Measurements from ENCODE around the gene TMA7B.

TMA7B gene

DNA sequence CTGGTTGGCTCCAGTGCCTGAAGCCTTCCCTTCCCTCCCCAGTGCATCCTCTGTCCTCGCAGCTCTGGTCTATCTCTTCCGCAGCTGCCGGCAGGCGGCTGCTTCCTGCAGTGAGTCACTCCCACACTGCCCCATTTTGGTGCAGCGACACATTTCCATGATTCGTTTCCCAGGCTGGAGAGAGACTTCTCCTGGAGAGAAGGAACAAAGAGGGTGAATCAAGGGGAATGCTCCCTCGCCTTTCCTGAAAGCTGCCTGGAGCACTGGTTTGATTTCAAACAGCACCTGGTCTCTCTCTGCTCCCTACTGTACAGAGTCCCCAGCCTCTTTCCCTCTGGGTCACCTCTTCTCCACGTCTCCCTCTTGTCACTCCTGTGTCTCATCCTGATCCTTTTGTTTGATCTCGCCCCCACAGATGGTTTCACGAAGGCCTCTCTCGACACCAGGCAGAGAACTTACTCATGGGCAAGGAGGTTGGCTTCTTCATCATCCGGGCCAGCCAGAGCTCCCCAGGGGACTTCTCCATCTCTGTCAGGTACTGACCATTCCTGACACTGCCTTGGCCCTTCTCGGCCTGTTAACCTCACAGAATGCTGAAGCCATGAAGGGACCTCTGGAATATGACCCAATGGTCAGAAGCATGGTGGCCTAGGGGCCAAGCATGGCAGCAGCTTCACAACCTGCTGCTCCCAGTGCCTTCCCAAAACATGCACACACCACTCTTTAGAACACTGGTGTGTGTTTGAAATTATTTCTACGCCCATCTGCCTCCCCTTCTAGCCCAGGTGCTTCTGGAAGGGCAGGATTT is at the start of gene TMA7B:
TSS of gene TMA7B (plus strand) at position 758 of the 808 bp plus-strand sequence. CDS start 3,978 bp downstream, outside the sequence.
- DNase-seq (ENCODE audit: low read depth), result no peak

DNA sequence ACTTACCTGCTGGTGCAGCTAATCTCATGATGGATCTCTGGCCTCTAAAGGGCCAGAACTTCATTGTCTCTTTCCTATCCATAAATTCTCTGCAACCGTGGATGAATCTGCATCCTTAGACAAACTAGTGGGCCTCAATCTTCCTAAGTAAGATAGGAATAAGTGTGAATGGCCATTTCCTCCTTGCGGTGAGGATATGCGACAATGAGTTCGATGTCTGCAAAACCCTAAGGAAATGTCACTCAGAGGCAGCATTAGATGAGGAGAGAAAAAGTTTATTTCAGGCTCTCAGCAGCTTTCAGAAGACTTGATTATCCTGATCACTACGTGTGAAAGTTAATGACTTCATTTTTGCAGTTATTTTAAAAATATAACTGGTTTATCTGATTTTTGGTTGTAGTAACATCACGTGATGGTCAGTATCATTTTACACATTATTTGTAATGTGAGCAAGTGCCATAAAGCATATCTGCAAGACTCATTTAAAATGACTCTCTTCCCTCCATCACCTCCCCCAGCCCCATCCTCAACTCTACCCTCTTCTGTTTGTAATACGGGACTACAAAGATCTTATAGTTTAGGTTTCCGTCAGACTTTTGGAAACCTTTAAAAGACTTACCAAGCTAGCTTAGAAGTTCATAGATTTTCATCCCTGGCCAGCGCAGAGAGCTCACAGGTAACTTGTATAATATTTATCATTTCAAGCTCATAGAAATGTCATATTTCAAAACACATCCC is 49.2 kb upstream of the TMA7B start:
- no peak for DNase-seq (ENCODE audit: low read depth)

DNA sequence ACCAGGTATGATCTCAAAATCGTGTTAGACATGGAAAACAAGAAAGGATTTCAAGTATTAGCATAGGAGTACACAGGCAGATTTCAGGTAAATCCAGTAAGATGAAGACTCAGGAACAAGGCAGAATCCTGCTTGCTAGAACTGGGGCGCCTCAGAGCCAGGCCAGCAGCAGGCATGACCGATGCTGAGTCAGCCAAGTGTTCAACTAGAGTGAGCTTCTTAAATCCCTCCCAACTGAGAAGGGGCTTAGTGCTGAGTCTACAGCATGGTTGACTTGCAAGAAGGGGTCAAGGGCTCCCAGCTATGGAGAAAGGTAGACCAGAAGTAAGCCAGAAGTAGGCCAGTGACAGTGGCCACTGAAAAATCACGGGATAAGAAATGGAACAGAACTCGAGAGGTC is 46.9 kb upstream of the TMA7B start:
- no peak for DNase-seq (ENCODE audit: low read depth)

DNA sequence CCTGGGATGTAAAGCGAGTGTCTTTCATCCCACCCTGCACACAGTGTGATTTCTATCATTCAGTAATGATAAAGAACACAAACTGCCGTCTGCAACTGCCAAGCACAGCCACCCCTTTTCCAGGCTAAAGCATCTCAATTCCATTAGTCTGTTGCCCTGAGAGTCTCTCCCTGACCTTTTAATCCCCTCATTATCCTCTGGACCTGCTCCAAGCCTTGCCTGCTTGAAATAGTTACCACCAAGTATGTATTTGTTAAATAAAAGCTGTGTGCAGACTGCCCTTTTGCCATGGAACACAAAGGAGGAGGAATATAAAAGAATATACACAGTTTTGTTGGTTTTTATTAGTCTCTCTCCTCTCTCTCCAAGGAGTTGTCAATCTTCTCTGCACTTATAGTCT is 46.3 kb upstream of the TMA7B start:
- DNase-seq (ENCODE audit: low read depth), result no peak

DNA sequence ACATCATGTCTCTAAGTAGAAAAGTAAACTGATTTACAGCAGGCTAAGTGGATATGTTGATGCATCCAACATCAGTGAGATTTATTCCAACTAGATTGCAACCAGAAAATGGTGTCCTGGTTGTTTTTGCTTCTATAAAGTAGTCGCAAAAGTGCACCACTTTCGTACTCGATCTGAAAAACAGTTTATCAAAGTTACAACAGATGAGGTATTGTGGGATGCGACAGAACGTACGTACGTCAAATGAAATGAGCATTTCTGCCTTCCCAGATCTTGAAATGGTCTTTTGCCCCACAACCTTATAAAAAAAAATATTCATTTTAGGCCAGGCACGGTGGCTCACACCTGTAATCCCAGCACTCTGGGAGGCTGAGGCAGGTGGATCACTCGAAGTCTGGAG is 45.6 kb upstream of the TMA7B start:
- DNase-seq (ENCODE audit: low read depth), result no peak

DNA sequence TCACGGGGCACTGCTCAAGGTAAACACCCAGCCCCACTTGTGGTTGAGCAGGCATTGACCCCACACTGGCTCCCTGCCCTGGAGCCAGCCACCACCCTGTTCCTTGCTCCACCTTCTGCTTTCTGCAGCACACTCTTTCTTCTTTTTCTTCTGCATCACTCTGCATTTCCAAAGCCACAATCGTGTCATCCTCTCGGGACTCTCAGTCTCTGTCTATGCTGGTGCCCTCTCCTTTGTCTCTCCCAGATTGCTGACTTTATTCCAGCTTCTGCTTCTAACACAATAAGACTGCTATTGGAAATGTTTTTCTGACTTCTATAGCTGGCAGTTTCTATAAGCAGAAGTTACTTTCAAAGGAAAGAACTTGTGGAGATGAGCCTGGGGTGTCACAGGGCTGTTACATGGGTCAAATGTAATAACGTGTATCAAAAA is 44.9 kb upstream of the TMA7B start:
- no peak for DNase-seq (ENCODE audit: low read depth)

DNA sequence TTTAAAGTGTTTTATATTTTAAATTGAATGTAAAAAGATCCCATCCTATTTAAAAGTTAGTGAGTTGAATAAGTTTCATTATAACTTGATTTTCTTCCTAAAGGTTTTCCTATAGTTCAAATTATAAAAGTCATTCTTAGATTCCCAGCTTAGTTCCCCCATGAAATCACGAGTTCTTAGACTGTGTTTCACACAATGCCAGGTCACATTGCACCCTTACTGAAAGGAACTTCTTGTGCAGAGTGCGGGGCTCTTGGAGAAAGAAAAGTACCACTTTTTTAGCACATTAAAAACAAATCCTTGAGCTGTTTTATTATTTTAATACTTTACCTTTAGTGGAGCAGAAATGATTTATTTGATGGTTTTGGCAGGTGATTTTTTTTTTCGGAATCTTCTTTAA is 43.7 kb upstream of the TMA7B start:
- DNase-seq (ENCODE audit: low read depth), result no peak

DNA sequence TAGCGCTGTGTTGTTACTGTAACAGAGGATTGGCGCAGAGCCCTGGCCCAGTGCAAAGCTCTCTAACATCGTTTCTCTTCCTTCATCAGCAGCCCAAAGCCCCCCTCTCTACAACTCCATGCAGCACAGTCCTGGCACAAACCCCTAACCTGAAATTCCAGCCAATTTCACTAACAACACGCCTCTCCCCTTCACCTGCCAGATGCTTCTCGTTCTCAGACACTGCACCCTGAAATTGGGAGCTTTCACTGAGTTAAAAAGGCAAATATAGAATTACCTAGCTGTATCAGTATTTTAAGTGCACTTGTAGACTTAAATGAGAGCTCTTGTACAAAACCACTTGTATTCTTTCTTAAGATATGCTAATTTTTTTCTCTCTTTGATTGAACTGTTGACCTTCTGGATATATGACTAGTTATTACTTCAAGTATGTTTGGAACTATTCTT is 43.0 kb upstream of the TMA7B start:
- DNase-seq (ENCODE audit: low read depth), result no peak

DNA sequence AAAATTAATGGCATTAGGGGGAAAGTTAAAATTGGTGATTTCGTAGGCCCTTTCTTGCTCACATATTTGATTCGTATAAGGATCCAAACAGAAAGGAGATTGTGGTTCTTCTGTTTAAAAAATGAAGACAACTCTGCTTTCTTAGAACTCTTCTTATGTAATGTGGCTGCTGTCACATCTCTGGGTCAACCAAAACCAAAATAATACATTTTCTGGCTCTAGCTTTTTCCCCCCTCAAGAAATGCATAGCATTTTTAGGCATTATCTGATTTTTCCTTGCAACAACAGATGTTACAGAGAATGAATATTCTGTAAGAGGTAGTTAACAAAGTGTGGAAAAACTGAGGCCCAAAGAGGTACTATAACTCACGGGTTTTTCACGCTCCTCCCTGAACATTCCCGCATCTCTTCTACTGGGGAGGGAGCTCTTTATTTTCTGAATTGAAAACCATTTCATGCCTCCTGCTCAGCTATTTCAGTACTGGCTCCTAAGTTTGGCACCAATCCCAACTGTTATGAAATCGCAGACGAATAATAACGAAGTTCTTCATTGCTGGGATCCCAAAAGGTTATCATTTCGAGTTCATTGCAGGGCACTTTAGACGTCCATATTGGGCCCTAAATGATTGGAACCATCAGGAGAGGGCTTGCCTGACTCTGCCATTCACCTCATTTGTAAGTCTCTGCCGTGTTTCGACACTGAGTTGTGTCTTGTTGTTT is 42.3 kb upstream of the TMA7B start:
- no peak for DNase-seq (ENCODE audit: low read depth)

DNA sequence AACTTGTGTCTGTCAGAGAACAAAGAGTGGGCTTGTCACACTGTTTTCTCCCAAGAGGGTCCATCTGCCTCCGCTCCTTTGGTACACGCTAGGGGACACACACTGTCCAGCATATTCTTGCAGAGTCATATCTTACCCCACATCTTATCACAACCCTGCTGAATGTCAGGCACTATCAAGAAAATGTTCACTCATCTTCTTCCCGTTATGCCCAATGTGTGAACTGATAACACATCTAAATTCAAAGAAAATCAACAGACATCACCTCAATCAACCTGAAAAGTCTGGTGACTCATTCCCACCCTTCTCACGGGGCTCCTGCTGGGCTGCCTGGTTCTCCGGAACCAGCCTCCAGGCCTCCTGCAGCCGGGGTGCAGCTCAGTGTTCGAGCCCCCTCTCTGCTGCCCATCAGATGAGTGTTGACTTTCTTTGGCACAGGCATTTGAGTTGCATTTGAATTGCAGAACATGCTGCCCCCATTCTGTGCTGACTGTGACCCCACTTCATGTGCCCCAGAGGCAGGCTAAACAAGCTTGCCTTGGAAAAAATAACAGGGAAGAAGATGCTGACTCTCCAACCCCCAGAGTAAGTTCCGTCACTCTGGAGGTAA is 40.0 kb upstream of the TMA7B start:
- DNase-seq (ENCODE audit: low read depth), result peak; percentile 67

DNA sequence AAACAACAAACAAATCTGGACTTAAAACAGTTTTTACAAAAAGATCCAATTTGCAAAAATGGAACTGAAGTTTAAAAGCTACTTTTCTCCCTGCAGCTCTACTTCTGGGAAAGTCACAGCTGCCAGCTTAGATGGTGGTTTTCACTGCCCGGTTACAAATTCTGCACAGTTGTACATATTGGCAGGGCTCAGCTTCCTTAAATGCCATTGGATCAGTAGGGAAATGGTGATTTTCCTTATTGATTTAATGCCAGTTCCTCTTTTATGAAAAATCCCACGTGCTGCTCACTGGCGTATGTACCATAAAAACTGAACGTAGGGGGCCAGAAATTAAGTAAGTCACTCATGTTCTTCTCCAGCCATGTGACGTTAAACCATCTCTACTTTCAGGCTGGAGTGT is 36.5 kb upstream of the TMA7B start:
- DNase-seq (ENCODE audit: low read depth), result no peak

DNA sequence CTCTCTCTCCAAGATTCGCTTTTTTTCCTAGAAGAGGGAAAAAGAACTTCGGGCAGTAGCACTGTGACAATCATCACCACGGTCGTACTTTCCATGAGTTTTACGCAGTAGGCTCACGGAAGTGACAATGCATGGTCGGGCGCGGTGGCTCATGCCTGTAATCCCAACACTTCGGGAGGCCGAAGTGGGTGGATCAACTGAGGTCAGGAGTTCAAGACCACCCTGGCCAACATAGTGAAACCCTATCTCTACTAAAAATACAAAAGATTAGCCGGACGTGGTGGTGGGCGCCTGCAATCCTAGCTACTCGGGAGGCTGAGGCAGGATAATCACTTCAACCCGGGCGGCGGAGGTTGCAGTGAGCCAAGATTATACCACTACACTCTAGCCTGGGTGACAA is 35.9 kb upstream of the TMA7B start:
- DNase-seq (ENCODE audit: low read depth), result no peak

DNA sequence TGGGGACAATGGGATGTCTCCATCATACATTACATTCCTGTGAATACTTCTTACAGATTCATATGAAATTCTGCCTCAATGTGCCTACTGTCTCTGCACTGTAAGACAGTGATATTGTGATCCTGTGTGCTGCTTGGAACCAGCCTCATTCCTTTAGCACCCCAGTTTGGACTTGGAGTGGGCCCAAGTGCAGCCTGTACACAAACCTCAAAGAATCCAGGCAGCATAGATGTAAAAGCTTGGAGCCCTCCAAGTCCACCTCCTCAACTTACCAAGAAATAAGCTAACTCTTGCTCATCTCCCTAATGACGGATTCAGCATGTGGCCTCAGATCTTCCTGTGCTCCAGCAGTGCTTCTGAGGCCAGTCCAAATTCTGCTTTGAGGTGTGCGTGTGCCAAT is 34.9 kb upstream of the TMA7B start:
- DNase-seq (ENCODE audit: low read depth), result no peak

DNA sequence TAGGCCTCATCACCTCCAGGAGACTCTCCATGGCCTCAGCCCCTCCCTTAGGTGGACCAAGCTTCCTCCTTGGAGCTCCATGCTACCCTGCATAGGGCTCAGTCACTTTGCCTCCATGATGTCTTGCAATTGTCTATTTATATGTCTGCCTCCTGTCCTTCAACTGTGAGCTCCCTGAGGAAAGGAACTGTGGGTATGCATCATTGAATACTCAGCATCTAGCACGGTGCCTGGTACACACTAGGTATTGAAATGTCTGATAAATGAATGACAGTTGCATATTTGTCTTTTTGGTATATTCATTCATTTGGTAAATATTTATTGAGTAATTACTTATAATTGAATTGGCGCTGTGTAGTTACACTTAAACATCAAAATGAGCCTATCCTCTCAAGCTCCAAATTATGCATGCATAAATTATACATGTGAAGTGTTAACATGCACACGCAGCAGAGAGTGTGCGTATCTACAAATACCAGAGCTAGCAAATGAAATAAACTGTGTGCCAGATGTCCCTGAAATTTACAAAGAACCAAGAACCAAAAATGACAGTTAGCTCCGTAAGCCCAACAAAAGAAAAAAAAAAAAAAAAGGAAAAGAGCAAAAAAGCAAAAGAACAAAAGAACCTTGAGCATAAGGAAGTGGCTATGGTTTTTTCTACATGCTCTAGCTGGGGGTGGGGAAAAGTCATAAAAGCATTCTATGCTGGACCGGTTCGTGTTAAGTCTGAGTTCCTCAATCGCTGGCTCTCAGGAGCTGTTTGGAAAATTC is 34.1 kb upstream of the TMA7B start:
- DNase-seq (ENCODE audit: low read depth), result no peak

DNA sequence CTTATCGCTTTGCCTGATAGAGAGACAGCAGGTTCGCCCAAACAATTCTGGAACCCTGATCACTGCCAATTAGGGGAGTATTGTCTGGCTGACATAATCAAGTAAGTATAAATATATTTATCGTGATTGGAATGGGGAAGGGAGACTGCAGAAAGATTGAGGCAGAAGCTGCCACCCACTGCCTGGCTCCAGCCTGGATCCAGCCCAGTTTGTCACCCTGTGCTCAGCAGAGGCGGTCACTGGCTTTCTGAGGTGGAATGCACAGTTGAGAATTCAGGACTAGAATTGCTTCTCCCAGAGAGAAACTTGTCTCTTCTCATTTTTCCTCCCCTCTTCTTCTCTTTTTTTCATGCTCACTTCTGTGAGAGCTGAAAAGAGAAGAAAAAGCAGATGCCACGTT is 33.4 kb upstream of the TMA7B start:
- no peak for DNase-seq (ENCODE audit: low read depth)

DNA sequence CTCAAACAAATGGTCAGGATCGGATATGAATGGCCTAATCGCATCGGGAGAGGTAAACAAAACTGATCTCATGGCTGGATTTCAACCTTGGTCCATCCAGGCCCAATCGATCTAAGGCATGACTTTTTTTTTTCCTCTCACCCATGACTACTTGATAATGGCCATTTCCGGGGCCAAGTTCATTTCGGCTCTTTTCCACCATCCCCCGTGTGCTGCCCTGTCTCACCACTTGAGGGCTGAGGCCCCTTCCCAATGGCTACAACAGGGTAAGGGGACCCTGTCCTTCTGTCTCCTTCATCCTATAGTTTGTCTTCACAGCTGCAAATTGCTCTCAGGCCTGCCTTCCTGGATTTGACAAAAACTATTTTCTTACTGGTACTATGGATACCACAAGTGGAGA is 32.7 kb upstream of the TMA7B start:
- DNase-seq (ENCODE audit: low read depth), result no peak

DNA sequence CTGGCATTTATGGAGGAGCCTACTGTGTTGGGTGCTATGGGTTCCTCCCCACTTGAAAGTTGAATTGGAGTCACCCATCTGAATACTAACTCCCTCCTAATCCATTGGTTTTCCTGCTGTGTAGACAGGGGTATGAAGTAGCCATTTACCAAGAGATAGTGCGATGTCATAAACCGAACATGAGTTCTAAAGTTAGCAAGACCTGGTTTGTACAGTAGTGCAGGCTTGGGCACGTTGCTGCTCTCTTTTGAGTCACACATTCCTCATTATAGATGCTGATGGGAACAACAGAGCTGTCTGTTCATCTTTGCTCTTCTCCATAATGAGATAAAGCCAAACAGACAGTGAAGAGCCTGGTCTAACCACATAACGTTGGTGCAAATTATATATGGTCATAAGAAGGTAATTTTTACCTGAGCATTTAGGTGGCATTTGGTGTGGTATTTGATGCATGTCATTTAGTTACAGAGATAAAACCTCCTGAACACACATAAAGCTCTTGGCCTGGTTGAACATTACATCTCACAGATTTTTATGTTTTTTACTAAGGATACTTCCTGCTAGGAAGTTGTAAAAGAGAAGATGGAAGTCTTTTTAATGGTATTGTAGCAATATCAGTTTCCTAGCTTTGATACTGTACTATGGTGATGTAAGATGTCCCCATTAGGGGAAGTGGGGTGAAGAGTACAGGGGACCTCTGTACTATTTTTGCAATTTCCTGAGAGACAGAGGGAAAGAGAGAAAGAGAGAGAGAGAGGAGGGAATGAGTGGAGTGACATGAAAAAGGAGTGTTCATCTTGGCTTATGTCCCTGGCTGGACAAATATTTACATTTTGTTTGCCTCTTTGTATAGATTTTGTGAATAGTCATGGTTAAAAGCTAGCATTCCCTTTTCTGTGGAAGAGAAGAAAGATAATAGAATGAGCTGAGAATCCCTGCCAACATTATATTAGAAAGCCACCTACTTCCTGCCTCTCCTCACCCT is 31.4 kb upstream of the TMA7B start:
- DNase-seq (ENCODE audit: low read depth), result no peak

DNA sequence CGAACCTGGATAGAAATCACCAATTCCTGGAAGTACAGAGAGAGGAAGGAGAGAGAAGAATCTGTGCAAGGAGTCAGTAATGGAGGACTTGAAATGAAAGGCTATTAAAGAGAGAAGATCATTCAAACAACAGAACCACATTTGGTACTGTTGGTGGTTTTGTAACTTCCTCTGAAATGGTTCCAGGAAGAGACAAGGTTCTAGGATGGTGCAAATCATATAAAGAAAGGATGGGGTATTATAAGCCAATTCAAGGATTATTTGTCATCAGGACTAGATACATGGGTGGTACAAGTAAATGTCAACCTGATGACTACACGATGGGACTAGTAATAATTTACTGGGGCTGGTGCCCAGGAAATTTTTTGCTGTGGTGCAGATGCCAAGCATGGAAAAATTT is 28.9 kb upstream of the TMA7B start:
- no peak for DNase-seq (ENCODE audit: low read depth)

DNA sequence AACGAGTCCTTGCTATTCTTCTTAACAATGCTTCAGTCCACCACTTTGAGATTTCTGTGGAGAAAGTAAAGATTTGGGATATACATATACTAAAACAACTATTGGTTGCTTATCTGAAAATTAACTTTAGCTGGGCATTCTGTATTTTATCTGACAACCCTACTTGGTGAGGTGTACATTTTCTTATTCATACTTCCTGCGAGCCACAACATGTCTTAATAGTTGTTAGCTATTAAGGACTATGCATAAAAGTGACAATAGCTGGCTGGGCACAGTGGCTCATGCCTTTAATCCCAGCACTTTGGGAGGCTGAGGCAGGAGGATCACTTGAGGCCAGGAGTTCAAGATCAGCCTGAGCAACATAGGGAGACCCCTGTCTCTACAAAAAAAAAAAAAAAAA is 28.0 kb upstream of the TMA7B start:
- no peak for DNase-seq (ENCODE audit: low read depth)

DNA sequence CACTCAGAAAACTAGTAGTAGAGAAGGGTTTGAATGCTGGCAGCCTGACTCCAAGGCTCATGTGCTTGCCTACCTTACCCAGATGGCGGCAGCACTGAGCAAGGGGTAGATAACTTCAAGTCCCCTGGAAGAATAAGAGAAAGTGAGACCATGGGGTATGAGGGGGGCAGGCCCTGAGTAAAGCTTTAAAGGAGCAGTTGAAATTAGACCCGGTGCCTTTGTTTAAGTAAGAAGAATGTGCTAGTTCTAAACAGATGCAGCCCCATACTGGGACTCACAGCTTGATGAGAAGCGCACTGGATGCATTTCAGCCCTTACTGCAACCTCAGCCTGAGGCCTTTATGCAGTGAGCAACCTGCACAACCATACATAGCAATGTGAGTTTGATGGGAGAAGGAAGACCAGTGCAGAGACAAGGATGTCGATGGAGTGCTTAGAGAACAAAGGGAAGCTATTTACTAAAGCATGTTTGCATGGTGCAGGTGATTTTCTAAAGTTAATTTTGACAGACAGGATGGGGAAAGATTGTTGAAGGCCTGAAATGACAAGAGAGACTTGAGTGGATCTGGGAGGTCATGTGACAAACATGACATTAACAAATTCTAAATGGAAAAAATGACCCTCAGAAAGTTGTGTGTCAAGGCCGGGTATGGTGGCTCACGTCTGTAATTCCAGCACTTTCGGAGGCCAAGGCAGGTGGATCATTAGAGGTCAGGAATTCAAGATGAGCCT is 27.1 kb upstream of the TMA7B start:
- DNase-seq (ENCODE audit: low read depth), result no peak

Measured in activated T-cell treated with anti-CD3 and anti-CD28 coated beads for 24 hours (primary cell).